Fibroblast of lung (primary cell): Measurements from ENCODE around the gene HDAC4. TPM values are rescaled to one million over a fixed set of nuclear protein-coding genes. Genes with fewer than 3 reads are reported as not detected.
A peak's percentile ranks its signal among the peaks of the same experiment; 100 is the strongest.
"Not testable (repeated sequence)": the region's sequence is repeated elsewhere in the genome, so short reads cannot be mapped to it uniquely, and the experiment has no call there.

Experiments used
- DNase-seq, 2 donors: peaks; one replicate each; pipeline versions ENCODE4 v3.0.0 to v3.0.0-alpha.2; 2010; ENCODE audit warnings: low read depth in 2 of 2
- H2AFZ ChIP-seq: 2 replicates; pipeline ENCODE4 v1.5.1; 2012; ENCODE audit warnings: low read length, control low read depth, inconsistent platforms
- H3K27ac ChIP-seq: 2 replicates; pipeline ENCODE4 v1.5.1; 2011; ENCODE audit warnings: low read length, control low read depth; ENCODE audit not compliant: insufficient read depth
- H3K27me3 ChIP-seq: 2 replicates; pipeline ENCODE4 v1.5.1; 2011; ENCODE audit warnings: mild to moderate bottlenecking, low read length; ENCODE audit not compliant: control insufficient read depth, insufficient read depth
- H3K36me3 ChIP-seq: 2 replicates; pipeline ENCODE4 v1.5.1; 2011; ENCODE audit warnings: low read length; ENCODE audit not compliant: control insufficient read depth, insufficient read depth
- H3K4me1 ChIP-seq: 2 replicates; pipeline ENCODE4 v1.5.1; 2011; ENCODE audit warnings: low read length; ENCODE audit not compliant: control insufficient read depth, insufficient read depth; ENCODE audit errors: extremely low read depth
- H3K4me2 ChIP-seq: 2 replicates; pipeline ENCODE4 v1.5.1; 2011; ENCODE audit warnings: low read length, control low read depth; ENCODE audit not compliant: insufficient read depth; ENCODE audit errors: extremely low read depth
- H3K4me3 ChIP-seq, 4 experiments: fragments of 200-600 bp in 1 of 4; sonication (generic) in 1 of 4; replicated peaks in 1 of 4; 2 replicates each; pipeline ENCODE4 v1.5.1; 2011 to 2016; ENCODE audit warnings: low read length in 4 of 4, low read depth in 3 of 4, mild to moderate bottlenecking in 3 of 4, control low read depth in 2 of 4, inconsistent platforms in 1 of 4, mixed read lengths in 1 of 4; ENCODE audit not compliant: insufficient read depth in 1 of 4; ENCODE audit errors: control extremely low read depth in 1 of 4
- H3K79me2 ChIP-seq: 2 replicates; pipeline ENCODE4 v1.5.1; 2012; ENCODE audit warnings: mild to moderate bottlenecking, low read length, inconsistent platforms; ENCODE audit not compliant: control insufficient read depth, insufficient read depth
- H3K9ac ChIP-seq: 2 replicates; pipeline ENCODE4 v1.5.1; 2011; ENCODE audit warnings: mild to moderate bottlenecking, low read length, control low read depth; ENCODE audit not compliant: insufficient read depth
- H3K9me3 ChIP-seq: 2 replicates; pipeline ENCODE4 v1.5.1; 2012; ENCODE audit warnings: low read depth, low read length; ENCODE audit not compliant: control insufficient read depth, insufficient read depth
- H4K20me1 ChIP-seq: 2 replicates; pipeline ENCODE4 v1.5.1; 2011; ENCODE audit warnings: low read length; ENCODE audit not compliant: control insufficient read depth, insufficient read depth; ENCODE audit errors: extremely low read depth
- CTCF ChIP-seq, 2 donors: IDR thresholded peaks in 1 of 2; conservative IDR thresholded peaks in 1 of 2; 1 replicate in 1 of 2; 2 replicates in 1 of 2; pipeline ENCODE4 v1.5.1; 2011 to 2012; ENCODE audit warnings: low read length in 2 of 2, control low read depth in 1 of 2, inconsistent platforms in 1 of 2, low read depth in 1 of 2, mild to moderate bottlenecking in 1 of 2
- EZH2 ChIP-seq: IDR thresholded peaks from 2 replicates; pipeline ENCODE4 v1.5.1; 2012; ENCODE audit warnings: low read length, control low read depth, mild to moderate bottlenecking; ENCODE audit errors: missing control alignments
- polyA plus RNA-seq, 2 donors: library from polyadenylated mRNA; depleted of rRNA in 1 of 2; stranded (reverse) in 1 of 2; unstranded in 1 of 2; fragments of >200 nt; gene quantifications; 2 replicates each; pipeline ENCODE4 v1.2.1, GENCODE V29; 2011 to 2012; ENCODE audit warnings: missing spikeins in 1 of 2
- total RNA-seq: library from RNA; depleted of rRNA; stranded (reverse); fragments of >200 nt; gene quantifications from 2 replicates; pipeline ENCODE4 v1.2.1, GENCODE V29; 2014

Gene HDAC4
- total and polyA plus RNA-seq, 2 donors (not counting 1 experiment from before 2014, with no cell fraction given), result 7.4 to 19.8 TPM

- Histone ChIP-seq H3K9ac (no peak overlapping the region), H3K27me3 (no peaks in the 10 kb centered on the region), H4K20me1 (no peaks in the 10 kb centered on the region), H3K4me1 (no peaks in the 10 kb centered on the region), H2AFZ (no peak overlapping the region), H3K4me2 (no peak overlapping the region), H3K36me3 (peaks cover 2% of the 10 kb centered on the region), H3K9me3 (no peaks in the 10 kb centered on the region), H3K4me3 (no peak overlapping the region), H3K27ac (no peak overlapping the region), H3K79me2 (no peaks in the 10 kb centered on the region)
- no peak for TF ChIP-seq EZH2
- no peak for DNase-seq
Observed at GRCh38 chr2:239070466-239070865, 330.4 kb downstream of the HDAC4 start.

GRCh38 chr2:239069362-239070333, 331.2 kb downstream of the HDAC4 start:
- not testable (repeated sequence) for H4K20me1 ChIP-seq, H3K4me1 ChIP-seq, H3K9ac ChIP-seq, H3K27me3 ChIP-seq, H3K36me3 ChIP-seq, H2AFZ ChIP-seq, H3K4me2 ChIP-seq, H3K79me2 ChIP-seq, H3K27ac ChIP-seq, H3K9me3 ChIP-seq, H3K4me3 ChIP-seq
- DNase-seq, result peak in 1 of 2 donors; percentile 63

- H4K20me1 ChIP-seq, result no peaks in the 10 kb centered on the region
- H3K4me1 ChIP-seq, result no peaks in the 10 kb centered on the region
- H2AFZ ChIP-seq, result no peak overlapping the region
- no peak overlapping the region for H3K4me3 ChIP-seq
- H3K79me2 ChIP-seq, result no peaks in the 10 kb centered on the region
- H3K27ac ChIP-seq, result no peak overlapping the region
- no peak for DNase-seq
- no peaks in the 10 kb centered on the region for H3K9me3 ChIP-seq
- no peak overlapping the region for H3K4me2 ChIP-seq
- H3K36me3 ChIP-seq, result peaks cover 2% of the 10 kb centered on the region
- TF ChIP-seq EZH2 (no peak), CTCF (conservative IDR thresholded peaks at IDR 0.05 in 1 of 2, IDR thresholded peaks at IDR 0.05 in 1 of 2; ENCODE audit: low read depth in 1 of 2, low read length in 2 of 2) (no peak)
- H3K27me3 ChIP-seq, result no peaks in the 10 kb centered on the region
- H3K9ac ChIP-seq, result no peak overlapping the region
Observed at GRCh38 chr2:239068411-239068810, 332.4 kb downstream of the HDAC4 start.
